Testis (tissue), 3 donors: ENCODE data around the gene LAMTOR4. TPM values are rescaled to one million over a fixed set of nuclear protein-coding genes. Genes with fewer than 3 reads are reported as not detected.
A peak's percentile ranks its signal among the peaks of the same experiment; 100 is the strongest.
"Not testable (repeated sequence)": the region's sequence is repeated elsewhere in the genome, so short reads cannot be mapped to it uniquely, and the experiment has no call there.

Source experiments
- DNase-seq: peaks from one replicate; pipeline ENCODE4 v3.0.0-alpha.2; 2019
- H3K27ac ChIP-seq, 2 donors: fragments of 200-600 bp; sonication (generic); one replicate each; pipeline ENCODE4 v1.5.1; 2019
- H3K27me3 ChIP-seq: fragments of 200-600 bp; sonication (generic); one replicate; pipeline ENCODE4 v1.5.1; 2019
- H3K36me3 ChIP-seq: fragments of 200-600 bp; sonication (generic); one replicate; pipeline ENCODE4 v1.5.1; 2017; ENCODE audit warnings: low read depth; ENCODE audit errors: missing control alignments
- H3K4me1 ChIP-seq: fragments of 200-600 bp; sonication (generic); one replicate; pipeline ENCODE4 v1.5.1; 2019
- H3K4me3 ChIP-seq, 2 donors: fragments of 200-600 bp; sonication (generic); one replicate each; pipeline ENCODE4 v1.5.1; 2017 to 2019
- H3K9me3 ChIP-seq: fragments of 200-600 bp; sonication (generic); one replicate; pipeline ENCODE4 v1.5.1; 2017
- POLR2A ChIP-seq: fragments of 450-650 bp; IDR thresholded peaks from one replicate; pipeline ENCODE4 v1.6.1; 2017; ENCODE audit warnings: antibody characterized with exemption, mild to moderate bottlenecking, moderate library complexity
- WGBS, 2 donors: methylation state at CpG; one replicate each; pipeline ENCODE4 v1.1.5; 2018; 5-methylcytosine and 5-hydroxymethylcytosine counted together
- intact Hi-C: fragments of 100-400 bp; cut with DNase I; formaldehyde crosslinking; loops from one replicate; pipeline ENCODE4 v1.15.1; 2023; ENCODE audit warnings: low total_unique reads
- polyA plus RNA-seq: library from polyadenylated mRNA; stranded (reverse); fragments of 350-450 nt; fragmentation: Illumina TruSeq; extraction: RNeasy Lipid Tissue Mini Kit (QIAGEN cat#74804); gene quantifications from one replicate; pipeline ENCODE4 v1.2.3, GENCODE V29; 2014; ENCODE audit warnings: low read depth, low replicate concordance; ENCODE audit not compliant: insufficient read depth
- total RNA-seq, 2 donors: library from RNA; depleted of rRNA; stranded (reverse); fragments of >200 nt; gene quantifications; one replicate each; pipeline ENCODE4 v1.2.3, GENCODE V29; 2016
- TF ChIP-seq, protein P1 (sequence below), 3 experiments: fragments of 450-650 bp in 2 of 3; fragments of 200-600 bp in 1 of 3; sonication (generic) in 1 of 3; IDR thresholded peaks; one replicate each; pipeline ENCODE4 v1.5.1; 2016 to 2019; ENCODE audit warnings: antibody characterized with exemption in 3 of 3, mild to moderate bottlenecking in 2 of 3, moderate library complexity in 1 of 3

The LAMTOR4 gene
- total and polyA plus RNA-seq, 3 donors from 2014 or later: 136 to 179 (median 144) TPM

GRCh38 chr7:100141555-100141949 is 7.2 kb upstream of the LAMTOR4 start:
- WGBS, 2 donors: 82 to 85% methylated on average over 3 of the region's 3 CpGs
- H3K36me3 ChIP-seq: no peaks in the 10 kb centered on the region
- no peaks in the 10 kb centered on the region for H3K27me3 ChIP-seq
- H3K4me3 ChIP-seq: no peak overlapping the region
- TF ChIP-seq POLR2A: no peak
- TF ChIP-seq, protein P1, sequence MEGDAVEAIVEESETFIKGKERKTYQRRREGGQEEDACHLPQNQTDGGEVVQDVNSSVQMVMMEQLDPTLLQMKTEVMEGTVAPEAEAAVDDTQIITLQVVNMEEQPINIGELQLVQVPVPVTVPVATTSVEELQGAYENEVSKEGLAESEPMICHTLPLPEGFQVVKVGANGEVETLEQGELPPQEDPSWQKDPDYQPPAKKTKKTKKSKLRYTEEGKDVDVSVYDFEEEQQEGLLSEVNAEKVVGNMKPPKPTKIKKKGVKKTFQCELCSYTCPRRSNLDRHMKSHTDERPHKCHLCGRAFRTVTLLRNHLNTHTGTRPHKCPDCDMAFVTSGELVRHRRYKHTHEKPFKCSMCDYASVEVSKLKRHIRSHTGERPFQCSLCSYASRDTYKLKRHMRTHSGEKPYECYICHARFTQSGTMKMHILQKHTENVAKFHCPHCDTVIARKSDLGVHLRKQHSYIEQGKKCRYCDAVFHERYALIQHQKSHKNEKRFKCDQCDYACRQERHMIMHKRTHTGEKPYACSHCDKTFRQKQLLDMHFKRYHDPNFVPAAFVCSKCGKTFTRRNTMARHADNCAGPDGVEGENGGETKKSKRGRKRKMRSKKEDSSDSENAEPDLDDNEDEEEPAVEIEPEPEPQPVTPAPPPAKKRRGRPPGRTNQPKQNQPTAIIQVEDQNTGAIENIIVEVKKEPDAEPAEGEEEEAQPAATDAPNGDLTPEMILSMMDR (IDR thresholded peaks at IDR 0.05): no peak
- no peaks in the 10 kb centered on the region for H3K4me1 ChIP-seq
- intact Hi-C loops: no loop called here
- no peaks in the 10 kb centered on the region for H3K9me3 ChIP-seq
- no peak overlapping the region for H3K27ac ChIP-seq
- no peak for DNase-seq

- Histone ChIP-seq H3K27me3 (no peaks in the 10 kb centered on the region), H3K9me3 (no peaks in the 10 kb centered on the region), H3K36me3 (no peaks in the 10 kb centered on the region), H3K4me3 (no peak overlapping the region), H3K27ac (no peak overlapping the region), H3K4me1 (no peaks in the 10 kb centered on the region)
- TF ChIP-seq POLR2A: no peak
- TF ChIP-seq, protein P1 (IDR thresholded peaks at IDR 0.05): no peak
- intact Hi-C loops: no loop called here
- WGBS, 2 donors: 88 to 91% methylated on average over 3 of the region's 3 CpGs
- no peak for DNase-seq
Observed at GRCh38 chr7:100142461-100142860, 6.3 kb upstream of the LAMTOR4 start.

GRCh38 chr7:100146350-100146749 is 2.4 kb upstream of the LAMTOR4 start:
- DNase-seq, H3K9me3 ChIP-seq, H3K27me3 ChIP-seq, H3K36me3 ChIP-seq, H3K4me3 ChIP-seq, H3K4me1 ChIP-seq, intact Hi-C loops, H3K27ac ChIP-seq: not testable (repeated sequence)
- WGBS, 2 donors: 83 to 96% methylated on average over 4 of the region's 4 CpGs

DNA sequence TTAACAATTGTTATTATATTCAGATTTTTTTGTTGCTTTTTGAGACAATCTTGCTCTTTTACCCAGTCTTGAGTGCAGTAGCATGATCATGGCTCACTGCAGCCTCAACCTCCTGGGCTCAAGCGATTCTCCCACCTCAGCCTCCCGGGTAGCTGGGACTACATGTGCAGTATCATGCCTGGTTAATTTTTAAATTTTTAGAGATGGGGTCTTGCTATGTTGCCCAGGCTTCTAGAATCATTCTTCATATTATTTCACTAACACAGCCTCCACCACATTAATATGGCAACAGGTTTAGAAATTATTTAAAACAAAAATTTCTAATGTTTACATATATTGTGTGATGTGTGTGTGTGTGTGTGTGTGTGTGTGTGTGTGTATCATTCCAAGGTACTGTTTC is 1.4 kb upstream of the LAMTOR4 start:
- H3K9me3 ChIP-seq: no peaks in the 10 kb centered on the region
- H3K4me1 ChIP-seq: peaks cover 6% of the 10 kb centered on the region
- DNase-seq: no peak
- H3K27ac ChIP-seq: no peak overlapping the region
- TF ChIP-seq POLR2A: no peak
- TF ChIP-seq, protein P1 (IDR thresholded peaks at IDR 0.05): no peak
- no peaks in the 10 kb centered on the region for H3K36me3 ChIP-seq
- 84 to 93% methylated on average over 2 of the region's 2 CpGs for WGBS, 2 donors
- no peak overlapping the region for H3K4me3 ChIP-seq
- H3K27me3 ChIP-seq: no peaks in the 10 kb centered on the region
- intact Hi-C loops: no loop called here

DNA sequence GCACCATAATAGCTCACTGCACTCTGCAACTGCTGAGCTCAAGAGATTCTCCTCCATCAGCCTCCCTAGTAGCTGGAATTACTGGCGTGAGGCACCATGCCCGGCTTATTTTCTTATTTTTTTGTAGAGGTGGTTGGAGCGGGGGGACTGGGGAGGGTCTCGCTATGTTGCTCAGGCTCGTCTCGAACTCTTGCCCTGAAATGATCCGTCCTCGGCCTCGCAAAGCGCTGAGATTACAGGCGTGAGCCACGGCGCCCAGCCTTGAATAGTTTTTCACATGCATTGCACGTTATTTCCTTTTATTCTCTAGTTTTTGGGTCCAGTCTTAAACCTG is 526 bp upstream of the LAMTOR4 start:
- peak overlapping the region; percentile 62 to 75 for H3K27ac ChIP-seq
- H3K27me3 ChIP-seq: no peaks in the 10 kb centered on the region
- H3K9me3 ChIP-seq: no peaks in the 10 kb centered on the region
- DNase-seq: no peak
- intact Hi-C loops: no loop called here
- 5 to 7% methylated on average over 14 of the region's 14 CpGs for WGBS, 2 donors
- no peaks in the 10 kb centered on the region for H3K36me3 ChIP-seq
- H3K4me3 ChIP-seq: peak overlapping the region; percentile 40 to 86
- TF ChIP-seq, protein P1 (IDR thresholded peaks at IDR 0.05): no peak
- no peak for TF ChIP-seq POLR2A
- H3K4me1 ChIP-seq: peaks cover 6% of the 10 kb centered on the region
